ENCODE results near the gene SRF. TPM values are rescaled to one million over a fixed set of nuclear protein-coding genes. Genes with fewer than 3 reads are reported as not detected.

Gene SRF
- total RNA-seq, 1 donor from 2014 or later: 33.6 TPM

DNA sequence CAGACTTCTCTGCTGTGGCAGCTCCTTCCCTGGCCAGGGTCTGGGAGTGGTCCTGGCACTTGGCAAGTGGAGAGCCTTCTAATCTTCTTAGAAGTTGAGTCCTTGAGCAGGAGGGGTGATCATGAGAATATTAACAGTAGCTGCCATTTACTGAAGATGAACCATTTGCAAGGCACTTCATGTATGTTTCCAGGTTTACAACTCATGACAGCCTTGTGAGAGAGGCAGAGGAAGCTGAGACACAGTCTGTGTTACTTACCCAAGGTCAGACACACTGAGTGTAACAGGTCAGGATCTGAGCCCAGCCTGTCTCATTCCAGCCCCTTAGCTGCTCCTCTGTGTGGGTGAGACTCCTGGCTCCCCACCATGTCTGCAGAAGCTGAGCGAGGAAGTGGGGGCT lies 45.5 kb upstream of the SRF start:
- intact Hi-C loops (cut with DNase I): no loop called here
- TF ChIP-seq, protein P1, sequence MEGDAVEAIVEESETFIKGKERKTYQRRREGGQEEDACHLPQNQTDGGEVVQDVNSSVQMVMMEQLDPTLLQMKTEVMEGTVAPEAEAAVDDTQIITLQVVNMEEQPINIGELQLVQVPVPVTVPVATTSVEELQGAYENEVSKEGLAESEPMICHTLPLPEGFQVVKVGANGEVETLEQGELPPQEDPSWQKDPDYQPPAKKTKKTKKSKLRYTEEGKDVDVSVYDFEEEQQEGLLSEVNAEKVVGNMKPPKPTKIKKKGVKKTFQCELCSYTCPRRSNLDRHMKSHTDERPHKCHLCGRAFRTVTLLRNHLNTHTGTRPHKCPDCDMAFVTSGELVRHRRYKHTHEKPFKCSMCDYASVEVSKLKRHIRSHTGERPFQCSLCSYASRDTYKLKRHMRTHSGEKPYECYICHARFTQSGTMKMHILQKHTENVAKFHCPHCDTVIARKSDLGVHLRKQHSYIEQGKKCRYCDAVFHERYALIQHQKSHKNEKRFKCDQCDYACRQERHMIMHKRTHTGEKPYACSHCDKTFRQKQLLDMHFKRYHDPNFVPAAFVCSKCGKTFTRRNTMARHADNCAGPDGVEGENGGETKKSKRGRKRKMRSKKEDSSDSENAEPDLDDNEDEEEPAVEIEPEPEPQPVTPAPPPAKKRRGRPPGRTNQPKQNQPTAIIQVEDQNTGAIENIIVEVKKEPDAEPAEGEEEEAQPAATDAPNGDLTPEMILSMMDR (IDR thresholded peaks at IDR 0.05): no peak
- H3K27me3 ChIP-seq: no peaks in the 10 kb centered on the region
- H3K27ac ChIP-seq: no peak overlapping the region
- H3K9me3 ChIP-seq: no peaks in the 10 kb centered on the region
- DNase-seq: no peak
- peaks cover 42% of the 10 kb centered on the region for H3K4me1 ChIP-seq
- ATAC-seq: no peak
- no peak overlapping the region for H3K4me3 ChIP-seq
- H3K36me3 ChIP-seq: no peaks in the 10 kb centered on the region

DNA sequence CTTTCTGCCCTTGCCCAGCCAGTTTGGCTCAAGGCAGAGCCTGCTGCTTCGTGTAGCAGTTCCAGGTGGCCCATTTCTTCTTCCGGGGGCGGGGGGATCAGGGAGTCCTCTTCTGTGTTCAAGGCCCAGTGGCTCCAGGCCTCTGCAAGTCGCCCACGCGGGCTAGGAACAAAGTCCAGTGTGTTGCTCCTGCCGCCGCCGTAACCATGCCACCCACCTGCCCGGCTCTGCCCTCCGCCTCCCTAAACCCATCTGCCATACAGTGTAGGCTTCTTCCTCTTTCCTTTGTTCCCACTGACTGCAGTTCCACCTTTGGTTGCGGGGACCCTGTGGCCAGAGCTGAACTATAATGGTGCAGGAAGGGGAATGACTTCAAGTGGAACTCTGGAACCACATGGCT lies 43.9 kb upstream of the SRF start:
- H3K4me1 ChIP-seq: peaks cover 33% of the 10 kb centered on the region
- no peaks in the 10 kb centered on the region for H3K36me3 ChIP-seq
- intact Hi-C loops (cut with DNase I): no loop called here
- ATAC-seq (no peak), DNase-seq (no peak)
- no peaks in the 10 kb centered on the region for H3K27me3 ChIP-seq
- TF ChIP-seq, protein P1 (IDR thresholded peaks at IDR 0.05): no peak
- H3K9me3 ChIP-seq: no peaks in the 10 kb centered on the region
- H3K4me3 ChIP-seq: no peak overlapping the region
- no peak overlapping the region for H3K27ac ChIP-seq

DNA sequence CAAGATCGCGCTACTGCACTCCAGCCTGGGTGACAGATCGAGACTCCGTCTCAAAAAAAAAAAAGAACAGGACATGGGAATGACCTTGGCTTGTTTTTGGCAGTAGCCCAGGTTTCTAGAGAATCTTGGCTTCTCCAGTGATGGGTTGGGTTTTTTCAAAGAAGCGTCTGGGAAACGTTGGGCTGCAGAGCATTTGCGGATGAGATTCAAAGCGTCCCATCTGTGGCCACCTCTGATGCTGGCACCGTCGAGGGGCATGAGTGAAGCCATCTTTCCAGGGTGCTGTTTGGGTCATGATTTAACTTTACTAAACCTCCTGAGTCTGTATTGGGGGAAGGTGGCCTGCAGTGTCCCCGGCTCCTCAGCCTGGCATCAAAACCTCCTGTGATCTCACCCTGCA lies 43.2 kb upstream of the SRF start:
- H3K27me3 ChIP-seq: no peaks in the 10 kb centered on the region
- peaks cover 31% of the 10 kb centered on the region for H3K4me1 ChIP-seq
- H3K36me3 ChIP-seq: no peaks in the 10 kb centered on the region
- TF ChIP-seq, protein P1 (IDR thresholded peaks at IDR 0.05): no peak
- DNase-seq: no peak
- intact Hi-C loops (cut with DNase I): no loop called here
- H3K4me3 ChIP-seq: no peak overlapping the region
- no peak for ATAC-seq
- no peaks in the 10 kb centered on the region for H3K9me3 ChIP-seq
- no peak overlapping the region for H3K27ac ChIP-seq

DNA sequence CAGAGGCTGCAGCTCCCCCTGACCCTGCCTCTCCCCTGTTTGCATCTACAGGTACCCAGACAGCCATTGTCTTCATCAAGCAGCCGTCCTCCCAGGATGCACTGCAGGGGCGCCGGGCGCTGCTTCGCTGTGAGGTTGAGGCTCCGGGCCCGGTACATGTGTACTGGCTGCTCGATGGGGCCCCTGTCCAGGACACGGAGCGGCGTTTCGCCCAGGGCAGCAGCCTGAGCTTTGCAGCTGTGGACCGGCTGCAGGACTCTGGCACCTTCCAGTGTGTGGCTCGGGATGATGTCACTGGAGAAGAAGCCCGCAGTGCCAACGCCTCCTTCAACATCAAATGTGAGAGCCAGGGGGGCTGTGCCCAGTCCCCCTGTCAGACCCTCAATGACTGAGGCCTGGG lies 42.1 kb upstream of the SRF start:
- no peak for DNase-seq
- no peak overlapping the region for H3K27ac ChIP-seq
- no peak for ATAC-seq
- no peaks in the 10 kb centered on the region for H3K36me3 ChIP-seq
- H3K4me3 ChIP-seq: no peak overlapping the region
- TF ChIP-seq, protein P1 (IDR thresholded peaks at IDR 0.05): no peak
- intact Hi-C loops (cut with DNase I): no loop called here
- H3K4me1 ChIP-seq: peaks cover 20% of the 10 kb centered on the region
- no peaks in the 10 kb centered on the region for H3K27me3 ChIP-seq
- no peaks in the 10 kb centered on the region for H3K9me3 ChIP-seq

DNA sequence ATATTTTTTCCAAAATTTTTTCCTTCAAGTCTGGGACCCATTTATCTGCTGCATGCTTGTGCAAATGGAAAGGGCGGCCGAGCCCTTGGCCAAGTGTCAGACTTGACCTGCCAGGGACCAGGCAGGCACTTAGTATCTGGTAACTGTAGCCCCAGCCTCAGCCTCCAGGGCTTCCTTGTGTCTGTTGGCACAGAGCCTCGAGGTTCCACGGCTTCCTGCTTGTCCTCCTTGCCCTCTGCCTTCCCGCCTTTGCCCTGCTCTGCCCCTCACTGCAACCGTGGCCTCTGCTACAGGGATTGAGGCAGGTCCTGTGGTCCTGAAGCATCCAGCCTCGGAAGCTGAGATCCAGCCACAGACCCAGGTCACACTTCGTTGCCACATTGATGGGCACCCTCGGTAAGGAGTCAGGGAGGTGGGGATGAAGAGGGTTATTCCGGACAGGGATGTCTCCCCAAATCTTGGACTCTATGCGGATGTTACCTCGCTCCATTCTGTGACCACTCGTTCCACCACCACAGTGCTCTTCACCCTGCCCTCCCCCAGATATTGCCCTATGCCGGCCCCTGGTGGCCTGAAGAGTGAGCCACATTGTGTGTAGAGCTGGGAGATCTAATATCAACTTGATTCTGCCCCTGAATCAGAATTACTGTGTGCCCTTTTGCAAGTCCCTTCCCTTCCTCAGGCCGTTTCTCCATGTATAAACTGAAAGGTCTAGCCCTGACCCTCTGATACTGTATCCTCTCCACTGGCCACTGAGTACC lies 41.5 kb upstream of the SRF start:
- ATAC-seq: peak; percentile 79
- Histone ChIP-seq H3K4me1 (peaks cover 18% of the 10 kb centered on the region), H3K36me3 (no peaks in the 10 kb centered on the region), H3K4me3 (no peak overlapping the region), H3K27ac (no peak overlapping the region), H3K9me3 (no peaks in the 10 kb centered on the region), H3K27me3 (no peaks in the 10 kb centered on the region)
- TF ChIP-seq, protein P1 (IDR thresholded peaks at IDR 0.05): peak; percentile 47
- no peak for DNase-seq
- intact Hi-C loops (cut with DNase I): no loop called here

Data from upper lobe of right lung (tissue), 1 donor.